HS-27A (cell line): ENCODE measurements around the gene ZG16.

ENCODE experiments used
- DNase-seq: peaks from one replicate; pipeline ENCODE4 v3.0.0-alpha.2; 2012; ENCODE audit warnings: low read depth, missing footprints

Gene ZG16

DNA sequence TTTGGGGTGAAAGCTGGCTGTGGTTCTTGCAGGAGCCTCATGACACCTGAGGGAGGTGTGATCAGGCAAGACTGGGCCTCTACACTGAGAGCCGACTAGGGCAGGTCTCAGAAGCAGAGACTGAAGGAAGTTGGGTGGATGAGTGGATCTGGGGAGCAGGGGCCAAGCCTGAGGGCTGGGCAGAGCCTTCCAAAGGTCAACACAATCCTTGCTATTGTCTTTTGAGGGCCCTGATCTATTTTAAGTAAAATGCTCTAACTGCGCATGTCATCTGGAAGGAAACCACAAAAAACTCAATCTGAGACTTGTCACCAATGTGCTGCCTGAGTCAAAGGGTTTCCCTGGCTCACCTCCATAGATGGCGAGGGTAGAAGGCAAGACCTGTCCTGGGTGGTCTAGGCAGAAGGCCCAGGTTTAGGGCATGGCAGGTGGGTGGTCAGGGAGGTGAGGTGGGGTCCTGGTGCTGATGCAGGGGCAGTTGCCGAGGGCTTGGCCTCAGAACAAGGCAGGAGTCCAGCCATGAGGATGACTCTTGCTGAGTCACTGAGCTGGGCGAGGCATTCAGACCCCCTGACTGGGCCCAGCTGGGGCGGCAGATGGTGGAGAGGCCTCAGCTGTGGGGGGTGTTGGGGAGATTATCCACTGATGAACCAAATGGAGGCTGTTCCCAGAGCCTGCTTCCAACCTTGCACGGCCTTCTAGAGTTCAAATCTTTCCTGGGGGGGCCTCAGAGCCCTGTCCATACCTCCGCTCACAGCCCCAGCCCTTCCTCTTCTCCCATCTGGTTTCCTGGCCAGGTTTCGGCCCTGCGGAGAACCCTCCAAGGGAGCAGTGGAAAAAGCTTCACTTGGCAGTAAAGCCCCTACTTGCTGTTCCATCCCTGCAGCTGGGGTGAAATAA lies 47.3 kb downstream of the ZG16 start:
- no peak for DNase-seq

DNA sequence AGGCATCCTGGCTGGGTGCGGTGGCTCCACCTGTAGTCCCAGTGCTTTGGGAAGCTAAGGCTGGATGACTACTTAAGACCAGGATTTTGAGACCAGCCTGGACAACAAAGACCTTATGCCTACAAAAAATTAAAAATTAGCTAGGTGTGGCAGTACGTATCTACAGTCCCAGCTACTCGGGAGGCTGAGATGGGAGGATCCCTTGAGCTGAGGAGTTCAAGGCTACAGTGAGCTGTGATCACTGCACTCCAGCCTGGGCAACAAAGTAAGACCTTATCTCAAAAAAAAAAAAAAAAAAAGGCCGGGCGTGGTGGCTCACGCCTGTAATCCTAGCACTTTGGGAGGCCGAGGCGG lies 48.3 kb downstream of the ZG16 start:
- DNase-seq, result no peak

DNA sequence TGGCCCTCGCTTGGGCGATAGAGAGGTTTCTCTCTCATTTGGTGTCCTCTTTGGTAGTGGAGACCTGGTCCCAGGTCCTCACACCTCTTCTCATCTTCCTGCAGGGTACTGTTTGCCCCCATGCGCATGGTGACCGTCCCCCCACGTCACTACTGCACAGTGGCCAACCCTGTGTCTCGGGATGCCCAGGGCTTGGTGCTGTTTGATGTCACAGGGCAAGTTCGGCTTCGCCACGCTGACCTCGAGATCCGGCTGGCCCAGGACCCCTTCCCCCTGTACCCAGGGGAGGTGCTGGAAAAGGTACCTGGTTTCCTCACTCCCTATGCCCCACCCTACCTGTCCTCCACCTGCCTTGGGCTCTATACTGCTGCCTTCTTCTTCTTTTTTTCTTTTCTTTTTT lies 52.7 kb downstream of the ZG16 start:
- no peak for DNase-seq

DNA sequence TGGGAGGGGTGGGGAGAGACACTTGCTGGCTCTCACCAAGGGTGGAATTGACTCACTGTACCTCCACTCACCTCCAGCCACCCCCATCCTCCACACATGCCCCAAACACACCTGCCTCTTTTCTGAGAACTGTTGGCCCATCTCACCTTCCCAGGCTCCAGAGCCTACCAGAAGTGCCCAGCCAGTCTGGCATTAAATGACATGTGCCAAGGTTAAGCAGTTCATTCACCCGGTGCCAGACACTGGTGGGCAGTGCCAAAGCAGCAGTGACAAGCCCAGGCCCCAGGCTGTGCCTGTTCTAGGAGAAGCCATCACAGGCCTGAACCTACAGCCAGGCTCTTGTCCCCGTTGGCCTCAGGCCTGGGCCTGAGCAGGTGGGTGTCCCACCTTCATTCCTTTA lies 53.4 kb downstream of the ZG16 start:
- DNase-seq, result no peak
